GM21526 (cell line): ENCODE results near the gene NPAS3.

Experiments used
- ATAC-seq: cut with Tn5 transposase; IDR thresholded peaks from one replicate; pipeline ENCODE4 v1.9.1; 2021; ENCODE audit warnings: moderate library complexity; ENCODE audit not compliant: unreplicated experiment, low FRiP score

The NPAS3 gene

DNA sequence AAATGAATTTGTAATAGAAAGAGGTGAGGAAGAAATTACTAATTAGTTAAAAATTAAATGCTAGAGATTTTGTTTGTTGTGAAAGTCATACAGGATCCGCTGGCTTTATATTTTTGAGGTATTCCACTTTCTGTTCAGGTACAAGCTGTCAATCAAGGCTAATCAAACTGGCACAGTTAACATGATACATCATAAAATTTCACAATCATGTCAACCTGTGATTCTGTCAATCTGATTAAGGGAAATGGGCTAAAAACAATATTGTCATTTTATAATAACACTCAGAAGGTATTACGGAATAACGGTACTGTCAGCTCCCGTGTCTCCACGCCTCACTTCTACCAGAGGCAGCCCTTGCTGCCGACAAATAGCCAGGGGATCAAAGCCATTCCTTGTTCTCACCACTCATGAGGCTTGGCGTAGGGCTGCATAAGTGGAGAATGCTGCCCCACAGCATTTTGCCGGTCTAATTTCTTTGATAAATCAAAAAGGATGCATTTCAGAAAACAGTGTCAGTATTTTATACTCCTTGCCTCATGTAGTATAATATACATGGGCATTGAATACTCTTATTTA, 352.9 kb downstream of the NPAS3 start:
- no peak for ATAC-seq

DNA sequence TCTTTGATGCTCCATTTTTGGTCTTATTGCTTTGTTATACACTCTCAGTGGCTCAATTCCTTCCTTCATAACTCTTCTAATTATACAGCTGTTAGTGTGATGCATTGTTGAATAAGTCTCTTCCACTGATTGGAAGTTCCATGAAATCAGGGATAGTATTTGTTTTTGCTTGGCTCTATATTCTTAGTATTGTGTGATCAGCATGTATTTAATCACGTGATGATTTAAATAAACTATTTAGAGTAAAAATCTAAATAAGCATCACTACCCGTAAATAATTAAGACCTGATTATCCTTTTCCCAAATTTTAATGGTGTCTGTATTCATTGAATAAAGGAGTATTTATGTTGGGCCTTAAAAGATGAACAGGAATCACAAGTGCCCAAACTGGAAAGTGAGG, 355.7 kb downstream of the NPAS3 start:
- ATAC-seq, result no peak

DNA sequence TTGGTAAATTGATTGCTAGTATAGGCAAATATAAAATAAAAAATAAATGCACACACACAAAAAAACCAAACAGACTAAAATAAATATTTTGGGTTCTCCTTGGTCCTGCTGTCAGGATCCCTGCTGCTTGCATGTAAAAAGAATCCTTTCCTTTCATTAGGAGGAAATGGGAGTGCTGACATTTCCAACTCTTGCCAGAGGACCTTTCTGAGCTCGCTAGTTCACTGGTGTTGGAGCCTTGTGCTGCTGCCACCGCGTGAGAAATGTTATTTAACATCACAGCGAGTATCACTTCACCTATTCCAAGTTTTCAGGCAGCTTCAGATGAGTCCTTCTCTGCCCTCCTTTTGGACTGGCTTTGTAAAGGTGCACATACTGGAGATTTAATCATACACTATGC, 358.9 kb downstream of the NPAS3 start:
- ATAC-seq, result no peak

DNA sequence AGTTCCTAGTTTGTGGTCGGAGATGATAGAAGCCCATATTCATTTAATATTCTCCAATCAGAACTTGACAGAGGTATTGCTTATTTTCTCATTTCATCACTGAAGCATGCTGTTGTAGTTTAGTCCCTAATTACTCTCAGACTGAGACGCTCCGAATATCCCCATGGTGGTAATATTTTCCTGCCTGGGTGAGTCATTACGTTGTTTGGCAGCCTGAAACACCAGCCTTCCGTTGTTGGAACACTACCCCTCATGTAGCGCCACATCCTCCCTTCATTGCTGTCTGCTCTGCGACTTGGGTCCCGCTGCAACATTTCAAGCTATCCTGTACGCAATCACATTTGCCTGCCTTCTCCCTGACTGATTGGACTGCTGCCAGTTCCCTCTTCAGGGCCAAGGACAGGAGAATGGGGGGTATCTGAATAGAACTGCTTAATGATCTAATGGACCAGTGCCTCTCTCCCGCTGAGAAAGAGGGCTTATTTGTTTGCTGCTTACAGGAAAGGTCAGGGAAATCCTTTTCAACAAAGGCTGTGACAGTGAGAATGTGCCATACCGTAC, 369.1 kb downstream of the NPAS3 start:
- no peak for ATAC-seq

DNA sequence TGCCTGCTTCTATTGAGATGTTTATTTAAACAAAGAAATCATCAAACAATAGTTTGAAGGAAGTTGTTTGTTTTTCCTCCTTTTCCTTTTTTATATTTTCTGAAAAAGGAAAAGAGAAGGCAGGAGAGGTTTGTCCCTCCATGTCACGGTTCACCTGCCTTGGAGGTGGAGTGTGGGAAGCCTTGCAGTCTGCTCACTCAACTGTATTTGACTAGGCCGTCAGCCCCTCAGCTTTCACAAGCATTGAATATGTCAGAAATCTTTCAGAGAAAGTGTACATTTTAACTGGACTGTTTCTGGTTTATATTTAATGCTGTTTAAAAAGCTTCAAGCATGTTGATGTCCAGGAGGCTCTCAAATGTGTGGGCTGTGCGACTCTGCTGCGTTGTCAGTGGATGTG, 370.4 kb downstream of the NPAS3 start:
- no peak for ATAC-seq

DNA sequence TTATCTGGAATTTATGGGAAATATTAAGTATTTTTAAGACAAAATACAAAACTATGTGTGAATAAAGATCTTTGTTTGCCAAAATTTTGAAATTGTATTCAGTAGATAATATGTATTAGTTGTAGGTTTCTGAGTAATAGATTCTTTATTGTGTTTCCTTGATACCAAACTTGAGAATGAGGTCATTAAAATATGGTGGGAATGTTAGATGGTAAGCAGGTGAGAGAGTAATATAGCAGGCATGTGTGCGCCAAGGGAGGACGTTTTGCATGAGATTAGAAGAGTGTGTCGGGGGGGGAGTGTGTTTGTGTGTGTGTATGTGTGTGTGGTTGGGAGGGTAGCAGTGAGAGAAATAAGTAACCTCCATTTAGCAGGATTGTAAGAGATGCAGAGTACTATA, 376.5 kb downstream of the NPAS3 start:
- no peak for ATAC-seq

DNA sequence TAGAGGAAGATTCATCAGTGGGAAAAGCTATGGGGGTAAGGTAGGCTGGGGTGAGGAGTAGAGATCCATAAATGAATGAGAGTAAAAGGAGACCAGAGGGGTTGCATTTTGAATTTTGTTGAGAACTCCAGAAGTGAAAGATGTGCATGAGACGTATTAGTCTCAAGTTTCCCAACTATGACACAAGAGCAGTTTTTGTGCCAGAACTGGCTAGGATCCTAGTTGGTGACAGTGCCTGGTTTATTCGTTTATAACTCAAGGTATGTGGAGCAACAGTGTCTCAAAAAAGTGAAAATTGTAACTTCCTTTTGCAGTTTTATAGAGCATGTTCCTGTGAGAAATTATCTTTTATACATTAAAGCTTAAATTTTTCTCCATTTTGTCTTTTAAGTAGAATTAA, 377.0 kb downstream of the NPAS3 start:
- no peak for ATAC-seq

DNA sequence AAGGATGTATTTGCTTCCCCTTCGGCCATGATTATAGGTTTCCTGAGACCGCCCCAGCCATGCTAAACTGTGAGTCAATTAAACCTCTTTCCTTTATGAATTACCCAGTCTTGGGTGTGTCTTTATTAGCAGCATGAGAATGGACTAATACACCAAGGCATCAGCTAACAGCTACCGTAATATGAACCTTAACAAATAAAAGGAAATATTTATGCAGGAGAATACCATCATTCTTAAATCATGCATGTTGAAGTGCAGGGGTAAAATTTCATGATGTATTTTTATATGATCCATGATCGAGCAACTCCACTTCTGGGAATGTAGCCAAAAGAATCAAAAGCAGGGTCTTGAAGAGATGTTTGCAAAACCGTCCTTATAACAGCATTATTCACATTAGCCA, 379.0 kb downstream of the NPAS3 start:
- no peak for ATAC-seq

DNA sequence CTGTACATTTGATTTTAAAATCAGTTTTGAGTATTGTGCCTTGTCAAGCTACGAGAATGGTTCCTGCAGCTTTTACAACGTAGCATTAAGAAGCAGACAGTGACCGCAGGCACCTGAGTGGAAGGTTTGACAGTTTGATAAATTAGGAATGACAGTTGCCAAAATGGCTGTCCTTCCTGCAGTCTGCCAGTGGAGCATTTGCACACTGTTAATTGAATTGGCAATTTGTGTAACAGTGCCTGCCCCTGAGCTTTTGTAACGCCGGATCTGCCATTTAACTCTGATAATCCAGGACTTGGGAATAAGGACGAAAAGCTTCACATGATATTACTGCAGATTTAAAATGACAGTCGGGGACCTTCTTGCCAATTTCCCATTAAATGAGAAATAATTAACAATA, 385.3 kb downstream of the NPAS3 start:
- no peak for ATAC-seq

DNA sequence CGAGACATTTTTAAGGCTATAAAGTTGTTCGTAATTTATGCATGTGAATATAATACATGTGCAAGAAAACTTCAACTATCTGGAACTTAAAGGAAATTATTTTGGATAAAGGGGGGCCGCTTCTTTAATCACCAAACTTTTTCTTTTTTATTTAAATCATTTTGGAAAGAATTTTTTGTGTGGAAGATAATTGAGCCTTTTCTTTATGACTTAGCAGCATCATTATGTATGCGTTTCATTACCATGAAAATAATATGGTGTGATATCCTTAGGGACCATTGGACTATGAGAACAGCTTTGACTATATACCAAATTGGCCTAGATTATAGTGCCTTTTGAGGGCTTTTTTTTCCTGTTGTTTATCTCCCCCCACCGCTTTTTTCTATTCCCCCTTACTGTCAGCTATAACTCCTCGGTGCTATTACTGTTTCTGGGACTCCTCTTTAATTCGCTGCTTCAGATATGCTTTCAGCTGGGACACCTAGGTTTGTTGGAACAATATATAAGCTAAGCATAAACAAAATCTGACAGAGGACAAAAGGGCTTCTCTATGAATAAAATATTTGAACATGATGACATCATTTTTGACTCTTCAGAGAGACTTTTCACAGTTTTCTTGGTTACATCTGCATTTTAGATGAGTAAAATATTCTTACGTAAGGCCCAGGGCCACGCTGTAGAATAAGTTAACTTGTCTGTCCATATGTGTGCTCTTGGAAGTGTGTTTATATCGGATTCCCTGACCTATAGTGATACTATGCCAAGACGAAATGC, 392.7 kb downstream of the NPAS3 start:
- no peak for ATAC-seq

DNA sequence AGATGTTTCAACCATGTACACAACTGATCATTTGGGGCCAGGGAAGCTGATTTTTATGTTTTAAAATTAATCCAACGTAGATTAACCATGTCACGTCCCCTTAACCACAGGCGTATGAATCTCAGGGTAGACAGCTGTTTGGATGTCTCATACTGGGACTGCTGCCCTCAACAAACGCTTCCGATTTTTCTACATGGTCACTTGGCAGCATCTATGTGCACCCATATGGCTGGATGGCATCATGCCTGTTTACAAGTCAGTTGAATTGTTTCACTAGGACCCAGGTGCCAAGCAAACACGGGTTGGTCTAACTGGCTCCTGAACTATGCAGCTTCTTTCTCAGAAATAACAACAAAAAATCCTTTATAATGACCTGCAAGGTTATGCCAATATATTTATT, 393.8 kb downstream of the NPAS3 start:
- ATAC-seq, result no peak

DNA sequence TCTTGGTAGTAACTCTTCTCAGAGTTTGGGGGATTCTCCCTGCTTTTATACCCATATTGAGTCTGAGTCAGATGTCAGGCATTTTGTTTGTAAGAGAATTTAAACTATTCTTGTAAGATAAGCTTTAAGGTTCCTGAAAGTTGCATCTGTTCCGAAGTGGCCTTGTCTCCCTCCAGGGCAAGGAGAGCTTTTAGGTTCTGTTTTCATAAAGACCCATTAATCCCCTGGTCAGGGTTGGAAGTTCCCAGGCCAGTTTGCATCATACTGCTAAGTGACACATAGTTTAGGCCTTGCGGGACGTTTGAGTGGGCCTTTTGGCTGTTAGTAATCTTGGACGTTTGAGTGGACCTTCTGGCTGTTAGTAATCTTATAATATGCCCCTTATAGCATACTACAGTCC, 396.7 kb downstream of the NPAS3 start:
- ATAC-seq, result no peak

DNA sequence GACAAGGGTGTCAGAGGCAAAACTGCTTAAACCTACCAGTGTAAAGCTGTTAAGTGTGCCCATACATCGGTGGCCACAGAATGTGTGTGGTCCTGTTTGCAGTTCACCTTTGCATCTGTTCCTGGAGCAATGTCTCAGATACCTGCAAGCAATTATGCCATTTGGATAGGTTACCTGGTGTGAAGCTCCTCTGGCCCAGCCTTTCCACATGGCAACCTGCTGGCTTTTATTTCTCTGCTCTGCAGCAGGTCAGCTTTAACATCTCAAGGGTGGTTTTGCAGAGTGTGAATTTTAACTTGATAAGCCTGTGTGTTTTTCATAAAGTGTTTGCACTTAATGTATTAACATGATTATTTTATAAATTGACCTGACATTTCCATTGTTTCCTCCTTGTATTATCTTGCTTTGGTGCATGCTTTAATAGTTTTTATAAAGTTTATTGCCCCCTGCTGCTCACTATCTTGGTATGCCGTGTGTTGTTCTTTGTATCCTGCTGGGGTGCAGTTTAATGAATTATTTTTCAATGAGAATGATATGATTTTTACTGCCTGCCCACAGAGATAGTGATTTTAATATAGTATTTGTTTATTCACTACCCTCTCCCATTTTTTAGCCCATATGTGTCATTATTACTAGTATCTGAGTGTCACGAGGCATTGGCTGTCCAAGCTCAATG, 403.8 kb downstream of the NPAS3 start:
- ATAC-seq, result no peak

DNA sequence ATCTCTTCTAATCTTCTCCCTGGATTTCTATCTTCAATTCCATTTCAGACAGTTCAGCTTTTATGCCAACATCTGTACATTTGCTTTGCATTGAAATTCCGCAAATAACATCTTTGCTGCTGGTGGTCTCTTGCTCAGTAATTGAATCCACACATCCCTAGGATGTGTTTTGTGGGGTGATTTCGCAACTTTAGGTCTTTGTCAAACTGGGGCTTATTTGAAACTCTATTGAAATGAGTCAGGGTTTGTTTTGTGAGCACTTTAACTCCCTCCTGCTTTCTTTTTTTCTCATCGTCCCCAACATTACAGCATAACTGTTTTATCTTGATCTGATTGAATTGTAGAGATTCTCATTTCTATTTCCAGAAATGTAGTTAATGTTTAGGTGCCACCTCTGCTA, 404.3 kb downstream of the NPAS3 start:
- ATAC-seq, result no peak

DNA sequence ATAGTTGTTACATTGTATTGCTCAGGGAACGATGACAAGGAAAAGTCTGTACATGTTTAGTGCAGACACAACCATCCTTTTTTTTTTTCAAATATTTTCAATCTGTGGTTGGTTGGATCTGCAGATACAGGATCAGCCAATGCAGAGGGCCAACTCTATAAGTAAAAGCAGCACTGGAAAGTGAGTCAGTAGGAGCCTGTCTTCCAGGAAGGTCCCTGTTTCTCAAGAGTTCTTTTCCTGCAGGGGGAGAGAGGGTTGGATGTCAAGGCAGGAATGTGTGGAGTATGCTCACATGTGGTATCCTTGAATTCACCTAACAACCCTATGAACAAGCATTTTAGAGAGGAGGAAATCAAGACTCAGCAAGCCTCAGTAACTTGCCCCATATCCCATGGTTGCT, 409.1 kb downstream of the NPAS3 start:
- no peak for ATAC-seq

DNA sequence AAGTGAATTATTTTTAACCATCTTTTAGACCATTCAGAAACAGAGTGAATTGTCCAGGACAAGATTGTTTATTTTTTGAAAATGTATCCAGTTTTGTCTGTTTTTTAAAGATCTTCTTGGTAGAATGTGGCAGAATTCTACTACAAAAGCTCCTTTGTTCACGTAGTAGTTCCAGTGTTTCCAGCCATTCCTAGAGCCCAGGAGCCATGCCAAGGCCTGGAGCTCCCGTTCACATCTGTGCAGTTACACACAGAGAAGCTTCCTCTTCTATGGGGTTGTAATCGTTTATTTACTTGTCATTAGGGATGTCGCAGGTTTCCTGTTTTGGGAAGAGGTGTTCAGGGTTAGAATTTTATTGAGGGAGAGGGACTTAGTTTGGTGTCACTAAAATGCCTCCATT, 409.8 kb downstream of the NPAS3 start:
- no peak for ATAC-seq

DNA sequence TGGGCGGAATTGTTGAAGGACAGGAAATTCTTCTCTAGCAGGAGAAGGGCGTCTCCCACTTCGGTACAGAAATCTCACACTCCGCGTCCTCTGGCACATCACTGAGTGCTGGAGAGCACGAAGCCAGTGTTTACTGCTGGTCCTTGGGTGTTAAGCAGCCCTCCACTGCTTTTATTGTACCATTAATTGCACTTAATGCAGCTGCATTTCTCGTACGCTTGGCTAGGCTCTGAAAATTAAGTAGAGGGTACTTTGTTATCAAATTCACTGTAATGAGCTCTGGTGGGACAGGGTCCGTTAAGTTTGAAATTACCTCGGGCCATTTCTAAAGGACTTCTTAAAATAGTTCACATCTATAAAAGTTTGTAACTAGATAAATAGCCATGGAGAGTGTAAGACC, 411.2 kb downstream of the NPAS3 start:
- ATAC-seq, result no peak

DNA sequence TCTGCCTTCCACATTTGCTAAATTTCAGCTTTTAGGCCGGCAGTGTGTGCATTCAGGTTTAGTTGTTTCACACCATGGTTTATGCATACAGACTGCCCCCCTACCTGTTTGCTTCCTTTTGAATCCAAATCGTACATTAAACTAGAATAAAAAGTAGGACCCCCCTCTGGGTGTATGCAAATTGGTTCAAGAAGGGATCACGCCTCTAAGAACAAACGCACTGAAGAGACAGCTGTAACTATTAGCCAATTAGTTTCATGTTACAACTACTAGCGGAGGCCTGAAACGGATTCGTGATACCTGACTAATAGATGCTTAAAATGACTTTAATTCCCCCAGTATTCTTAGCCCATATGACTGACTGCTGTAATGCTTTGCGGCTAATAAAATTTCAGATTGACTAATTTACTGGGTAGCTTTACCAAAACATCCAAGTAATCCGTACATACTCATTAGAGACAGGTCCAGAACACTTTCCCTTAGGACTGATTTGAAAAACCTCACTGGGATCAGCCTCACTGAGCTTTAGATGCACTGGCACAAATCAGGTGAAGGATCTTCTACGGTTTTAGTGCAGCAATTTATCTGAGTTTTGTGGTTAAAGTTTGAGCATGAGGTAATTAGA, 411.8 kb downstream of the NPAS3 start:
- ATAC-seq, result no peak

DNA sequence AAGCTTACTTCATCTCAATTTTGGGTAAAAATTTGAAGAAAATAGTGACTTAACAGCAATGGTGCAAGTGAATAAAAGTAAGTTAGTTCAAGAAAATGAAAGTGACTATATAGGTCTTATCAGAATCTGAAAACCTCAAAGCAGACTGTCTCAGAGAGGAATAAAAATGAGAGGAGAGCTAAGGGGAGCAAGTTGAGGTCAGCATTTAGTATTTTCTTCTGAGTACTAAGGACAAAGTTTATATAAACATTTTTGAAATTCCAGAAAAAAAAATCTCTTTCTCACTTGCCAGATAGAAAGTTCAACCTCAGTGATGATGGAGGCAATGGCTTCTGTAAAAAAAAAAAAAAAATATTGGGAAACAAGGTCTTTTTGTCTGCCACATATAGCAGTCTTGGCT, 414.1 kb downstream of the NPAS3 start:
- no peak for ATAC-seq

DNA sequence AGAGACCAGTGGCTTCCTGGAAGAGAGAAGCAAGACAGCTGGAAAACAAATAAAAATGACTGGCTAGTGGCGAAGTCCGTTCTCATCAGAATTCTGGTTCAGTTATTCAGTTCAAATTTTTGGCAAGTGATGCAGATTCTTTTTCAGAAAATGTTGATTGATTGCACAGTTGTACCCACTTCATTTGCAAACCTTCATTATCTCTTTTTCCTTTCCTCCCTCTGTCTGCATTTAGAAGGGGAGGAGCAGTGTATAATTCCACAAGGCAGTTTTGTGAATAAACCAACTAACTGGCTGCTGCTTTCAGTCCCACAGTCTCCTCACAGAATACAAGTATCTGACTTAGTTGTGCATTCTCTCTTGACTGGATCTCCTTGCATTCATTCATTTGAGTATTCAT, 417.5 kb downstream of the NPAS3 start:
- ATAC-seq, result no peak
